Sciatic nerve (tissue), 2 donors: ENCODE results near the gene LDHD. TPM values are rescaled to one million over a fixed set of nuclear protein-coding genes. Genes with fewer than 3 reads are reported as not detected.
"Not testable (repeated sequence)": the region's sequence is repeated elsewhere in the genome, so short reads cannot be mapped to it uniquely, and the experiment has no call there.

Experiments used
- ATAC-seq: fragments of 200-7000 bp; cut with Tn5 transposase; one replicate; pipeline ENCODE4 v1.9.1; 2020; ENCODE audit warnings: mild to moderate bottlenecking, moderate library complexity
- DNase-seq: peaks from one replicate; pipeline ENCODE4 v3.0.0-alpha.2; 2020; ENCODE audit warnings: low spot score
- intact Hi-C: fragments of 100-400 bp; cut with DNase I; formaldehyde crosslinking; loops from one replicate; pipeline ENCODE4 v1.14.2; 2022
- total RNA-seq: library from RNA; stranded (reverse); fragmentation: NEBNext Ultra II Directional; extraction: Animal tissue kit (Norgen Biotek cat#: 25700); gene quantifications from one replicate; pipeline ENCODE4 v1.2.1, GENCODE V29; 2021
- donor health status: DM: no; HTN: no; CAD: no.
- donor health status: DM: no; HTN: no; CAD: no.

Gene LDHD
- total RNA-seq, 1 donor from 2014 or later, result 12.1 TPM

DNA sequence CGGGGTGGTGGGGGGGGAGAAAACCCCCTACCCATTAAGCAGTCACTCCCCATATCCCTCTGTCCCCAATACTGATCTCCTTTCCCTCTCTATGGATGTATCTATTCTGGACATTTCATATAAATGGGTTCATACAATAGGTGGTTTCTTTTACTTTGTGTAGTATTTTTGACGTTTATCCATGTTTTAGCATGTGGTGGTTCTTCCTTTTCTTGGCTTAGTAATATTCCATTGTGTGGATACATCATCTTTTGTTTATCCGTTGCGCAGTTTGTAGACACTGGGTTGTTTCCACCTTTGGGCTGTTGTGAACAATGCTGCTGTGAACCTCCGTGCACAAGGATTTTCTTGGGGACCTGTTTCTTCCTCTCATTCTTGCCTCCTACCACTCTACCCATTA, 12.6 kb downstream of the LDHD start:
- no peak for ATAC-seq
- no peak for DNase-seq
- intact Hi-C loops, result loop anchor here (10.0 kb wide), 1 partner anchor 49 kb away; no protein-coding TSS in a partner anchor

GRCh38 chr16:75102595-75102994, 14.0 kb downstream of the LDHD start:
- no peak for ATAC-seq
- intact Hi-C loops, result loop anchor here (10.0 kb wide), 1 partner anchor 48 kb away; no protein-coding TSS in a partner anchor
- no peak for DNase-seq

GRCh38 chr16:75101635-75102034, 14.9 kb downstream of the LDHD start:
- intact Hi-C loops, result loop anchor here (10.0 kb wide), 1 partner anchor 47 kb away; no protein-coding TSS in a partner anchor
- DNase-seq (no peak), ATAC-seq (no peak)

- DNase-seq (no peak), ATAC-seq (no peak)
- intact Hi-C loops, result loop anchor here (10.0 kb wide), 1 partner anchor 46 kb away; no protein-coding TSS in a partner anchor
These were observed 16.0 kb downstream of the LDHD start for GRCh38 chr16:75100603-75100990.

- DNase-seq, result no peak
- intact Hi-C loops, result loop anchor here (10.0 kb wide), 1 partner anchor 45 kb away; no protein-coding TSS in a partner anchor
- ATAC-seq, result peak; percentile 24
These were observed 16.6 kb downstream of the LDHD start for GRCh38 chr16:75099738-75100602.

DNA sequence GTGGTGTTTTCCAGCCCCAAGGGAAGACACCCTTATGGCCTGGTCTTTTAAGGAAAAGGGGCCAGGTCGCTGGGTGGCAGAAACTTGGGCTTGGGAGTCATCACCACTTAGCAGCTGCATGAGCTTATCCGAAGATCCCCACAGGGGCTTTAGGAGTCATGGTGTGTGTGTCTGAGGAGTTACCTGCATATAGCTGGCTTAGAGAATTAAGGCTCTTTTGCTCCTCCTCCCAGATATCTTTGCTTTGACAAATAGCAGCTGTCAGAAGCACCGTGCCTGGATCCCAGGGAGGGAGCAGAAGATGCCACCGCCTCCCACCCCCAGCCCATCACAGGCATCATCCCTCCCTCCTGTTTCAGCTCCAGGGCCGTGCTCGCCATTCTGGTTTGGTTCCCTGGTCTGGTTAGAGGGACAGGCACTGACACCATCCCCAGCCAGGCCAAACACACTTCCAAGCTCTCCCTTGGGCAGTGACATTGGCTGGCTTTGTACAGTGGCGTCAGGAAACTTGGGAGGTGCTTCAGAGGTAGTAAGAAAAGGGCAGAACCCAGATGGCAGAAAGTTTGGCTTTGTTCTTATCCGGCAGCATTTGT, 17.4 kb downstream of the LDHD start:
- ATAC-seq, result no peak
- intact Hi-C loops, result no loop called here
- DNase-seq, result no peak

DNA sequence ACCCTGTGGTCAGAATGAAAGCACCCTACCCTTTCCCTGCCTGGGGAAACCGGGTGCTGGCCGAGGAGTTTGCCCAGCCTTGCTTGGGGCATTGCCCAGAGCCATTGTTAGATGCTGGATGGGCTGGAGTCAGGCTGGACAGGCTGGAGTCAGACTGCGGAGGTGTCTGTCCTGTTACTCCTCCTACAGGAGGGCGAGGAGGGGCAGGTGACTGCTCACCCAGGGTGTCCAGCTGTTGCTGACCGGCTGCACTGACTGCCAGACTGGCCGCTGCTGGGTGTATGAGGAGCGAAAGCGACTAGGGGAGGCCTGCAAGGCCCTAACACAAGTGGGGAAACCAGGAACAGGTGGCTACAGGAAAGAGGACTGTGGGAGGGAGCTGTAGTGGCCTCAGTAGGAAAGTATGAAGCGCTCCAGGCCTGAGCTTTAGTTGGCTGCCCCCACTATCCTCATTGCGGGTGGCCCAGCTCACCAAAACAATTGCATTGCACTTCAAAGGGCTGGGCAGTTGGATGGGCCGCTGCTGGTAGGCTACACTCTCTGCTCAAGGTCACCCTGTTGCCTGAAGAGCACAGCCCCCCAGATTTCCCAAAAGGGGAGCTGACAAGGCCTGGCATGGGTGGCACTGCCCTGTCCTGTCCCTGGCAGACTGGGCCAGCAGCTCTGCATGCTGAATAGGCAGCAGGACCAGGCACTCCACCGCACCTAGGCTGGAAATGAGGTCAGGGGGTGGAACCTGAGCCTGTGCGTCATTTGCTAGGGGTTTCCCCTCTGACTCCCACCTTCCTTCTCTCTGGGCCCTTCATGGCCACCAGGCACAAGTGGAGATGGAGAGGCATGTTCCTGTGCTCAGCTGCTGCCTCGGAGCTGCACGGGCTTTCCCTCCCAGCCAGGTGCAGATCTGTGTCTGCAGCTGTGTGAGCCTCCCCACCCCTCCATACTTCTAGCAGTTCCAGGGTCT, 18.4 kb downstream of the LDHD start:
- peak; percentile 18 for ATAC-seq
- intact Hi-C loops, result no loop called here
- DNase-seq, result no peak

- no peak for DNase-seq
- no peak for ATAC-seq
- intact Hi-C loops, result no loop called here
These were observed 19.3 kb downstream of the LDHD start for GRCh38 chr16:75097191-75097761.

GRCh38 chr16:75096656-75097055, 19.9 kb downstream of the LDHD start:
- DNase-seq (no peak), ATAC-seq (no peak)
- intact Hi-C loops, result no loop called here

DNA sequence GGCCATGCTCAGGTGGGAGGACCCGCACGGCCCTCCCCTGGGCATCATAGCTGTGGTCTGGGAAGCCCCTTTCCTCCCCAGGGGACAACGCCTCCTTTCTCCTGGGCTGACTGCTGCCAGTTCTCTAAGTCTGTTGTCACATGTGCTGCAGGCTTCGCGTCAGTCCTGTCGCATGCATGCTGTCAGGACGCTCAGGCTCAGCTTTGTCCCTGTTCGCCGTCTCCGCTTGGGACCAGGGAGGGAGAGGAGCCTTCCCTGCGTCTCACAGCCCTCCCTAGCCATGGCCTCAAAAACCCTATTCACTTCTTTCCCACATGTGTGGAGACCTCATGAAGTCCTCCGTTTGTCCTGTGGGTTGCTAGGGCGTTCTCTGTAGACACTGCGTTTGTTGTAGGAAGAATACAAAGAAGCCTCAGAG, 21.4 kb downstream of the LDHD start:
- intact Hi-C loops, result no loop called here
- DNase-seq, result no peak
- no peak for ATAC-seq

- no peak for DNase-seq
- intact Hi-C loops, result no loop called here
- ATAC-seq, result no peak
These were observed 22.7 kb downstream of the LDHD start for GRCh38 chr16:75093598-75094540.

DNA sequence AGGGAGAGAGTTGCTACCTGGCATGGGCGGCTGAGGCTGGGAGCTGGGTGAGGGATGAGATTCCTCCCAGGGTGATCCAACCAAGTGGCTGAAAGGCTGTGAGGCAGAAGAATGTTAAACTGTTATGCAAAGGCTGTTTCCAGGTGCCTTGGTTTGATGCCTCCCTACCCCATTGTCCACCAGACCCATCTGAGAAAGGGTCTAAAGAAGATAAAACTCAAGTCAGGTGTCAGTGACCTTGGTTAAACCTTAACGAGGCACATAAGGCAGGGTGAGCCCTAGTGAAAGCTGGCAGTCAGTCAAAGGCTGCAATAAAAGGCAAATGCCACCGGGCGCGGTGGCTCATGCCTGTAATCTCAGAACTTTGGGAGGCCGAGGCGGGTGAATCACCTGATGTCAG, 23.8 kb downstream of the LDHD start:
- DNase-seq (no peak), ATAC-seq (no peak)
- intact Hi-C loops, result no loop called here

- DNase-seq, intact Hi-C loops, ATAC-seq: not testable (repeated sequence)
These were observed 25.0 kb downstream of the LDHD start for GRCh38 chr16:75091619-75092018.

DNA sequence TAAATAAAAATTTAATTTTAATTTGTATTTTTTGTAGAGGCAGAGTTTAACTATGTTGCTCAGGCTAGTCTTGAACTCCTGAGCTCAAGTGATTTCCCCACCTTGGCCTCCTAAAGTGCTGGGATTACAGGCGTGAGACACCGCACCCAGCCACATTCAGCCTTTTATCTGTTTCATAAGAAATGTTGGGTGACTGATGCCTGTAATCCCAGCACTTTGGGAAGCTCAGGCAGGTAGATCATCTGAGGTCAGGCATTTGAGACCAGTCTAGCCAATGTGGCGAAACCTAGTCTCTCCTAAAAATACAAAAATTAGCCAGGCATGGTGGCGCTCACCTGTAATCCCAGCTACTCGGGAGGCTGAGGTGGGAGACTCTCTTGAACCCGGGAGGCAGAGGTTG, 25.7 kb downstream of the LDHD start:
- ATAC-seq, DNase-seq, intact Hi-C loops: not testable (repeated sequence)

DNA sequence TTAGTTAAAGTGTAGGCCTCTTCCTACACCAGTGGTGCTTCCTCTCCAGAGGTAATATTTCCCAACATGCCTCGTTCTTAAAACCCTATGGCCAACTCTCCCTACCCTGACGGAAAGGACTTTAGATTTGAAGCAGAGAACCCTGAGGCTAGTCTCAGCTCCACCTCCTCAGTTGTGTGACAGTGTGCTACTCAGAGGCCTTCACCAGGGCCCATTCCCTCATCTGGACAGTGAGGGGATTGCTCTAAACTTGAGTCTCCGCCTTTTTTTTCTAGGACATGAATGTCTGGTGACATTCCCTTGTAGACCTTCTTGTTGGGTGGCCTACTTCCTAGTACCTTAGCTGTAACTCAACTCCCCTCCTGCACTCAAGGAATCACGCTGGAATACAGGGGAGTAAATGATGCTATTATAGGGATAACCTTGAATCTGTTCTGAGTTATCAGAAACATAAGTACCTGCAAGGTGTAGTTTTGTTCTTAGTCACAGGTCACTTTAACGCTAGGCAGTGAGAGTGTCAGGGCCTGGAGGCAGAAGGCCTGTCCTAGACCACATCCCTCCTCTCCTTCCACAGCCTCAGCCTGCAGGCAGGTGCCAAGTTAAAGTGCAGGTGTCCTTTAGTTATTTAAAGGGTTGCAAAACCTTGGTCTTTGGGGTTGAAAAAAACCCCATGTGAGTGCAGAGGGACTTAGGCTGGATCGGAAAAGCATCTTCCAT, 26.9 kb downstream of the LDHD start:
- DNase-seq, result no peak
- intact Hi-C loops, result no loop called here
- no peak for ATAC-seq

DNA sequence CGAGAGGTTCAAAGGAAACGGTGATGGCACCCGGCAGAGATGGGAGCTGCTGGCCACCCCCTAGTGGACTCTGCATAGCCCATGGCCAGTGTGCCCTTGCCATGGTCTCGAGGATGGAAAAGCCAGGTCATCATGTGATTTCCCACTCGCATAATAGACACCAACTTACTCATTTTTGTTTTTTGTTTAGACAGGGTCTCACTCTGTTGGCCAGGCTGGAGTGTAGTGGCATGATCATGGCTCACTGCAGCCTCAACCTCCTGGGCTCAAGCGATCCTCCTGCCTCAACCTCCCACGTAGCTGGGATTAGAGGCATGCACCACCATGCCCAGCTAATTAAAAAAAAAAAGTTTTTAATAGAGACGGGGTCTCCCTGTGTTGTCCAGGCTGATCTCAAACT, 27.6 kb downstream of the LDHD start:
- DNase-seq (no peak), ATAC-seq (no peak)

GRCh38 chr16:75088216-75088615, 28.4 kb downstream of the LDHD start:
- intact Hi-C loops, result no loop called here
- no peak for ATAC-seq
- DNase-seq, result no peak

More for the DNA sequence above, 27.6 kb downstream of the LDHD start:
- intact Hi-C loops, result no loop called here
